Natural killer cell treated with Interleukin-12 subunit alpha and Interleukin-12 subunit beta and Interleukin-15 and Interleukin-18, amount 100 ng/mL, for 72 hours (primary cell): Measurements from ENCODE around the gene ZNF839. TPM values are rescaled to one million over a fixed set of nuclear protein-coding genes. Genes with fewer than 3 reads are reported as not detected.
A peak's percentile ranks its signal among the peaks of the same experiment; 100 is the strongest.

Source experiments
- ATAC-seq, 2 donors: fragments of 150-1000 bp; cut with Tn5 transposase in 1 of 2; sonication (Bioruptor Pico), chemical (Tn5 transposase) in 1 of 2; 2 replicates each; pipeline ENCODE4 v1.10.0; 2021
- DNase-seq: peaks from one replicate; pipeline ENCODE4 v3.0.0; 2022; ENCODE audit warnings: low spot score
- H3K27ac Mint-ChIP-seq, 2 donors: 1 replicate in 1 of 2; 2 replicates in 1 of 2; pipeline ENCODE4 v1.8.0; 2022; ENCODE audit warnings: mixed read lengths in 2 of 2, mild to moderate bottlenecking in 1 of 2, moderate library complexity in 1 of 2
- H3K27me3 Mint-ChIP-seq, 2 donors: 1 replicate in 1 of 2; 2 replicates in 1 of 2; pipeline ENCODE4 v1.8.0; 2022; ENCODE audit warnings: mixed read lengths in 2 of 2
- H3K36me3 Mint-ChIP-seq: one replicate; pipeline ENCODE4 v1.8.0; 2022; ENCODE audit warnings: mixed read lengths
- H3K4me1 Mint-ChIP-seq, 2 donors: 1 replicate in 1 of 2; 2 replicates in 1 of 2; pipeline ENCODE4 v1.8.0; 2022; ENCODE audit warnings: low read depth in 2 of 2, mixed read lengths in 2 of 2, mild to moderate bottlenecking in 1 of 2
- H3K4me3 Mint-ChIP-seq: one replicate; pipeline ENCODE4 v1.8.0; 2022; ENCODE audit warnings: mixed read lengths
- H3K9me3 Mint-ChIP-seq: 2 replicates; pipeline ENCODE4 v1.8.0; 2022; ENCODE audit warnings: mixed read lengths
- total RNA-seq, 2 donors: library from RNA; stranded (reverse); gene quantifications; one replicate each; pipeline ENCODE4 v1.2.3, GENCODE V29; 2022

The ZNF839 gene
- total RNA-seq: 10 to 100 TPM; 10.5 to 23.8 TPM

DNA sequence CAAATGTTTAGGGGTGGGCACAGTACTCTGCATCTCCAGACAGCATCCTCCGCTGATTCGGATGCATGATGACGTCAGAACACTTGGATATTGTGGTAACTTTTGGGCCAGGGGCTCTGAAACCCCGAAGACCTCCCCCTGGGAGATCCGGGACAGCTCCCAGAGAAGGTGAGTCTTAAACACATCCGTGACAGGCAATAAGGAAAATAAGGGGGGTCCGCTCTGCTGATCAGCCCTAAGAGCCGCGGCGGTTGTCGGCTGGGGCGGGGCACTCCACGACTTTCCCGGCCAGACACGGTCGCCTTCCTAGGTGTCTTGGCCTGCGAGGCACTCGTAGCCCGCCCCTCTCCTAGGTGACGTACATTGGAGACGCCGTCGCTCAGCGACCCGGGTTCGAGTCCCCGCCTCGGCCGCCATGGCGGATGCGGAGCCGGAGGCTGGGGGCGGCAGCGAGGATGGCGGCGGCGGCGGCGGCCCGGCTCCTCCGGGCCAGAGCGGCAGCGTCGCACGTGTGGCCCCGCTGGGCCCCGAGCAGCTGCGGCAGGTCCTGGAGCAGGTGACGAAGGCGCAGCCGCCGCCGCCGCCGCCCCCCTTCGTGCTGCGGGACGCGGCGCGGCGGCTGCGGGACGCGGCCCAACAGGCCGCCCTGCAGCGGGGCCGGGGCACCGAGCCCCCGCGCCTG, at the start of gene ZNF839:
TSS of gene ZNF839 (plus strand) at position 396 of the 682 bp plus-strand sequence. CDS start at position 416, 20 bp downstream.
- ATAC-seq (peak; percentile 87 to 91), DNase-seq (peak; percentile 95)
- no peaks in the 10 kb centered on the region for H3K9me3 Mint-ChIP-seq
- H3K27me3 Mint-ChIP-seq: no peaks in the 10 kb centered on the region
- no peaks in the 10 kb centered on the region for H3K36me3 Mint-ChIP-seq
- H3K4me1 Mint-ChIP-seq: peaks cover 34 to 48% of the 10 kb centered on the region in 2 donors
- H3K27ac Mint-ChIP-seq: peak within 1 kb of the TSS; percentile 89 to 97
- H3K4me3 Mint-ChIP-seq: peak within 1 kb of the TSS; percentile 93

DNA sequence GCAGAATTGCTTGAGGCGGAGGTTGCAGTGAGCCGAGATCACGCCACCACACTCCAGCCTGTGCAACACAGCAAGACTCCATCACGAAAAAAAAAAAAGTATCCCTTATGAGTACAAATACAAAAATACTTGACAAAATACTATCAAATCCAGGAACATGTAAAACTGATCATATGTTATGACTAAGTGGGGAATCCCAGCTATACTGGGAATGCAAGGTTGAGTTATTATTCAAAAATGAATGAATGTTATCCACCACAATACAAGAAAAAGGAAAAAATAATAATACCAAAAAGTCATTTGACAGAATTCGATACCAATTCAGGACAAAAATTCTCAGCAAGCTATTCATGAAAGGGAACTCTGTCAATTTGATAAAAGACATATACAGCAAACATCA, 47.2 kb upstream of the ZNF839 start:
- Mint-ChIP-seq H3K9me3 (no peaks in the 10 kb centered on the region), H3K4me1 (no peaks in the 10 kb centered on the region), H3K36me3 (no peaks in the 10 kb centered on the region), H3K27ac (no peak overlapping the region), H3K4me3 (no peak overlapping the region), H3K27me3 (peaks cover 0 to 4% of the 10 kb centered on the region in 2 donors)
- ATAC-seq: peak in 1 of 2 donors; percentile 41
- no peak for DNase-seq

DNA sequence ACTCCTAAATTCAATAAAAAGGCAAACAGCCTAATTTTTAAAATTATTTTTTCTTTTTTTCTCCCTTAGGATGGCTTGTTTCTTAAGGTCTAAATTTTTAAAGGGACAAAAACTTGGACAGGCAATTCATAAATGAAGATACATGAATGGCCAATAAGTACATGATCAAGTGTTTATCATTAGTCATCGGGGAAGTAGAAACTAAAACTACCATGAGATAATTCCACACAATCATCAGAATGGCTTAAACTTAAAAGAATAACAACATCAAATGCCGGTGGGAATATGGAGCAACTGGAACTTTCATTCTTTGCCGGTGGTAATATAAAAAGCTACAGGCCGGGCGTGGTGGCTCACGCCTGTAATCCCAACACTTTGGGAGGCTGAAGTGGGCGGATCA, 43.7 kb upstream of the ZNF839 start:
- Mint-ChIP-seq H3K4me1 (no peaks in the 10 kb centered on the region), H3K9me3 (no peaks in the 10 kb centered on the region), H3K27ac (no peak overlapping the region), H3K36me3 (no peaks in the 10 kb centered on the region), H3K4me3 (no peak overlapping the region), H3K27me3 (peaks cover 0 to 4% of the 10 kb centered on the region in 2 donors)
- no peak for ATAC-seq
- DNase-seq: no peak

DNA sequence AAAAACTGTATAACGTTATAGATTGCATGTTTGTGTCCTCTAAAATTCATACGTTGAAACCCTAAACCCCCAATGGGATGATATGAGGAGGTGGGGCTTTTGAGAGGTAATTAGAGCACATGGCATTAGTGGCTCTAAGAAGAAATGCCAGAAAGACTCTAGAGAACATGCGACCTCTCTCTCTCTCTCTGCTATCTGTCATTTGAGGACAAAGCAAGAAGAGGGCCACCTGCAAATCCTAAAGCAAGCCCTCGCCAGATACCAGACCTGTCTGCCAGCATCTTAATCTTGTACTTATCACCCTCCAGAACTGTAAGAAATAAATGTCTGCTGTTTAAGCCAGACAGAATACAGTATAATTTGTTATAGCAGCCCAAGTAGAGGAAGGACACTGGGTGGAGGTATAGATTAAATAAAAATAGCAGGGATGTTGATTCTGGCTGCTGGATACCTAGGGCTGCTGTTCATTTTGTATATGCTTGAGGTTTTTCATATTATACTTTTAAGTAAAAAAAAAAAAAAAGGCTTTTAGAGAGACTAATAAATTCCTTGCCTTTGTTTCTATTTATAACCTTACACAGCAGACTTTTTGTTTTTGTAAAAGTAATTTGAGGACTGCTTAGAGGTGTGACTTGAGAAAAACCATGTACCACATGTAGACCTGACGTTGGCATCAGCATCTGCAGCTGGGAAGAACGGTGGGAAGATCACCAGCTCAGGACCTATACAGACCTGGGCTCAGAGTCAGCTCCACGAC, 41.5 kb upstream of the ZNF839 start:
- H3K4me3 Mint-ChIP-seq: no peak overlapping the region
- H3K36me3 Mint-ChIP-seq: no peaks in the 10 kb centered on the region
- H3K4me1 Mint-ChIP-seq: no peaks in the 10 kb centered on the region
- no peak for DNase-seq
- ATAC-seq: no peak
- H3K27ac Mint-ChIP-seq: no peak overlapping the region
- H3K27me3 Mint-ChIP-seq: no peaks in the 10 kb centered on the region
- H3K9me3 Mint-ChIP-seq: no peaks in the 10 kb centered on the region

DNA sequence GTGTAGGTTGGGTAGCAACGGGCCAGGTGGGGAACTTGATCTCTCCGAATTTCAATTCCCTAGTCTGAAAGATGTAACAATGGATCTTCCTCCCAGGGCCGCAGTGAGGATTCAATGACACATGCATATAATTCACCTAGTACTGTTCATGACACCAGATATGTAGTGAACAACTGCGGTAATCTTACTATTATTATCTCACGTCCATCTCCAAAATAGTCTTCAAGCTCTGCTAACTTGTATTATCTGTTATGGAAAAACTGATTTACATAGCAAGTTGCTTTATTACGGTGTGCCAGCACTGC, 41.0 kb upstream of the ZNF839 start:
- H3K9me3 Mint-ChIP-seq: no peaks in the 10 kb centered on the region
- no peaks in the 10 kb centered on the region for H3K4me1 Mint-ChIP-seq
- no peak for ATAC-seq
- H3K36me3 Mint-ChIP-seq: no peaks in the 10 kb centered on the region
- DNase-seq: no peak
- H3K4me3 Mint-ChIP-seq: no peak overlapping the region
- no peak overlapping the region for H3K27ac Mint-ChIP-seq
- H3K27me3 Mint-ChIP-seq: no peaks in the 10 kb centered on the region

DNA sequence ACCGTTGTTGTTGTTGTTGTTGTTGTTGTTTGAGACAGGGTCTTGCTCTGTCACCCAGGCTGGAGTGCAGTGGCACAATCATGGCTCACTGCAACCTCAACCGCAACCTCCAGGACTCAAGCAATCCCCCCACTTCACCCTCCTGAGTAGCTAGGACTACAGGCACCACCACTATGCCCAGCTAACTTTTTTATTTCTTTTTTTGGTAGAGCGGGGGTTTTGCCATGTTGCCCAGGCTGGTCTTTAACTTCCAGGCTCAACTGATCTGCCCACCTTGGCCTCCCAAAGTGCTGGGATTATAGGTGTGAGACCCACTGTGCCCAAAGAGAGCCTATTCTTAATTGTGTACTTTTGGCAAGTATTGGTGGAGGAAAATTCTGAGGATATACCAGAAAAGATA, 40.3 kb upstream of the ZNF839 start:
- Mint-ChIP-seq H3K9me3 (no peaks in the 10 kb centered on the region), H3K4me3 (no peak overlapping the region), H3K4me1 (no peaks in the 10 kb centered on the region), H3K27me3 (no peaks in the 10 kb centered on the region), H3K27ac (no peak overlapping the region), H3K36me3 (no peaks in the 10 kb centered on the region)
- ATAC-seq (no peak), DNase-seq (no peak)

DNA sequence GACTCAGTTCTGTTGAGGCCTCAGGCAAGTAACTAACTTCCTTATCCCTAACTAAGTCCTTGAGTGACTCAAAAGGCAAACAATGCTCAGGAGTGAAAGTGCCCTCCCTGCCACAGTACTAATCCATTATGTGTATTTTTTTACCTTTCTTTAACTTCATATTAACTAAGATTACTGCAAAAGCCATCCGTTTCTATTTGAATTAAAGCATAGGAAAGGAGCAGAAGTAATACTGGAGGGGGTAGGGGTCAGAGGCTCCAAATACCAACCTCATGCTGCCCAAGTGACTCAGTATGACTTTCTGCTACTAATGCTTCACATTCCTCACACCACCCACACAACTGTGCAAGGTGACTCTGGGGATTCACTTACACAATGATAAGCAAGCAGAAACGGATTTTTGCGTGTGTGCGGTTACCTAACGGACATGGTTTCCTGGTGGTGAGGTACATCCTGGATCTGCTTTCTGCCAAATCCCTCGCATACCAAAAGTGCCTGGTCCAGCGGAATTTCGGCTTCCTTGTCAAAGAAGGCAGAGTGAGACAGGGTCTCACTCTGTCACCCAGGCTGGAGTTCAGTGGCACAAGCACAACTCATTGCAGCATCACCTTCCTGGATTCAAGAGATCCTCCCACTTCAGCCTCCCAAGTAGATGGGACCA, 39.7 kb upstream of the ZNF839 start:
- no peaks in the 10 kb centered on the region for H3K36me3 Mint-ChIP-seq

DNA sequence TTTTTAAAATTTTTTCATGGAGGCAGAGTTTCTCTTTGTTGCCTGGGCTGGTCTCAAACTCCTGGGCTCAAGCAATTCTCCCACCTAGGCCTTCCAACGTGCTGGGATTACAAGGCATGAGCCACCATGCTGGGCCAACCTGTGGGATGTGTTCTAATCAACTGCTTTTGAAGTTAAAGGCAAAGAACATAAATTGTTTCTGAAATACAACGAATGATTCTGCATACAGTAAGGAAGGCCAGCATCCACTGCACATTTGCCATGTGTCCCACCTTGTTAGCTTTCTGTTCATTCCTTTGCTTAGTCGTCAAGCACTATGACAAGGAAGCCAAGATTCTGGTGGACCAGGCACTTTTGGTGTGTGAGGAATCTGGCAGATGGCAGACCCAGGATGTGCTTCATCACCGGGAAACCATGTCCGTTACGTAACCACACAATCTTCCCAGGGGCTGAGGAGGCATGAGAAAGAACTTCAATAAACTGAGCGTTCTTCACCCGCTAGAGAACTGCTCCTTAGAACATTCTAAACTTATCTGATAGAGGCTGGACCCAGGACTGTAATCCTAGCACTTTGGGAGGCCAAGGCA, 39.1 kb upstream of the ZNF839 start:
- Mint-ChIP-seq H3K27ac (no peak overlapping the region), H3K4me3 (no peak overlapping the region)

More for the DNA sequence above, 39.7 kb upstream of the ZNF839 start:
- H3K9me3 Mint-ChIP-seq: no peaks in the 10 kb centered on the region
- no peak overlapping the region for H3K4me3 Mint-ChIP-seq
- H3K27ac Mint-ChIP-seq: no peak overlapping the region
- DNase-seq (no peak), ATAC-seq (no peak)
- no peaks in the 10 kb centered on the region for H3K27me3 Mint-ChIP-seq
- H3K4me1 Mint-ChIP-seq: no peaks in the 10 kb centered on the region

DNA sequence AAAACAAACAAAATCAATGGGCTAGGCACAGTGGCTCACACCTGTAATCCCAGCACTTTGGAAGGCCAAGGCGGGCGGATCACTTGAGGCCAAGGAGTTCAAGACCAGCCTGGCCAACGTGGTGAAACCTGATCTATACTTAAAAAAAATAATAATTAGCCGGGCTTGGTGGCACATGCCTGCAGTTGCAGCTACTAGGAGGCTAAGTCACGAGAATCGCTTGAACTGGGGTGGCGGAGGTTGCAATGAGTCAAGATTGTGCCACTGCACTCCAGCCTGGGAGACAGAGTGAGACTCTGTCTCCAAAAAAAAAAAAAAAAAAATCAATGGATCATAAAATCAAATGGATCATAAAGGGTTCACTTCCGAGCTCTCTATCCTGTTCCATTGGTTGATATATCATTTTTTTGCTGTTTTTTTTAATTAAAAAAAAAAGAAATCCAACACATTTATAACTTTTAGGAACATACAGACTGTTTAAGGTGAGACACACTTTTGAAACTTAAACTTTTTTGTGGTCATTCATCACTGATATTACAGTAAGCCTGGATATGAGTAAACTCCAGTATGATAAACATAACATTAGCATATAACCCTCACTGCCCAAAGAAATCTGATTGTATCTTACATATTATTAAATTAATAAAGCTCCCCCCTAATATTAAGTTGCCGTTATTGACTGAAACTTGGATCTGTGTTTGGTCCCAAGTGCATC, 36.6 kb upstream of the ZNF839 start:
- Mint-ChIP-seq H3K4me1 (no peaks in the 10 kb centered on the region), H3K4me3 (no peak overlapping the region), H3K27me3 (no peaks in the 10 kb centered on the region), H3K9me3 (no peaks in the 10 kb centered on the region), H3K27ac (no peak overlapping the region), H3K36me3 (no peaks in the 10 kb centered on the region)
- DNase-seq: no peak
- ATAC-seq: no peak

More for the DNA sequence above, 39.1 kb upstream of the ZNF839 start:
- Mint-ChIP-seq H3K9me3 (no peaks in the 10 kb centered on the region), H3K27me3 (no peaks in the 10 kb centered on the region), H3K36me3 (no peaks in the 10 kb centered on the region), H3K4me1 (no peaks in the 10 kb centered on the region)
- DNase-seq: no peak
- ATAC-seq: no peak

DNA sequence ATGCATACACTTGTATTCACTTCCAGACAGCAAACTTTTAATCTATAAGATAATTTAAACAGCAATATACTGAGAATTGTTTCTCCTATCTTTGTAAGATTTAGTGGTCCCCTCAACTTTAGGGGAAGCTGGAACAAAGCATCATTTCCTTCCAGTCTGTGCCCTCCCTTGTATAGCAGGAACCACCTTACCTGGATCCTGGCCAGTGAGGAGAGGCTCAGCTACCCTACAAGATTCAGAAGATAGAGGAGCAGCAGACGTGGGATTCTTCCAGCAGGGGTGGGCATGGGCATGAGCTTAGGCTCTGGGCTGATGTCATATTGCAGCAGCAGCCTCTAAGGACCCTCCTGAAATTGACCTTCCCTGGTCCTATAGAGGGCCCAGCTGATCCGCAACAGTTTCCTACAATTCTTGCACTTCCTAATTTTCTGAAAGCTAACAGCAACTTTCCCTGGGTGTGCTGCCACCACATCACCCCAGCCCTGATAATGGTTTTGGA, 35.9 kb upstream of the ZNF839 start:
- no peaks in the 10 kb centered on the region for H3K27me3 Mint-ChIP-seq
- no peak overlapping the region for H3K4me3 Mint-ChIP-seq
- no peak for DNase-seq
- H3K4me1 Mint-ChIP-seq: no peaks in the 10 kb centered on the region
- ATAC-seq: no peak
- no peaks in the 10 kb centered on the region for H3K9me3 Mint-ChIP-seq
- H3K27ac Mint-ChIP-seq: no peak overlapping the region
- no peaks in the 10 kb centered on the region for H3K36me3 Mint-ChIP-seq

DNA sequence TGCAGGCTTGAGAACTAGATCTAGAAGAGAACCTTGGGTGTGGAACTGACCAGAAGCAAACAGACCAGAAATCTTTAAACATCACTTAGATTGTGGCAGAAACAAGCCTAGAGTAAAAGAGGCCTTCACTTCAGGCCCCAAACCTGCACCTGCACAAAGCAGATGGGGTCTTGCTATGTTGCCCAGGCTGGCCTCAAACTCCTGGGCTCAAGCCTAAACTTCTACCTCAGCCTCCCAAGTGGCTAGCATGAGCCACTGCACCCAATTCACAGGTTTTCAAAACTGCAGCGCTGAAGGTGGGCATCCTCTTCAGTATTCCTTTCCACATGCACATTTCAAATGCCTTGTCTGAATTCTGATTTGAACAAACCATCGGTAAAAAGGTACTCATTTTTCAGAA, 34.4 kb upstream of the ZNF839 start:
- Mint-ChIP-seq H3K27ac (no peak overlapping the region), H3K4me3 (no peak overlapping the region), H3K36me3 (no peaks in the 10 kb centered on the region), H3K4me1 (no peaks in the 10 kb centered on the region), H3K27me3 (no peaks in the 10 kb centered on the region), H3K9me3 (no peaks in the 10 kb centered on the region)
- ATAC-seq (no peak), DNase-seq (no peak)

DNA sequence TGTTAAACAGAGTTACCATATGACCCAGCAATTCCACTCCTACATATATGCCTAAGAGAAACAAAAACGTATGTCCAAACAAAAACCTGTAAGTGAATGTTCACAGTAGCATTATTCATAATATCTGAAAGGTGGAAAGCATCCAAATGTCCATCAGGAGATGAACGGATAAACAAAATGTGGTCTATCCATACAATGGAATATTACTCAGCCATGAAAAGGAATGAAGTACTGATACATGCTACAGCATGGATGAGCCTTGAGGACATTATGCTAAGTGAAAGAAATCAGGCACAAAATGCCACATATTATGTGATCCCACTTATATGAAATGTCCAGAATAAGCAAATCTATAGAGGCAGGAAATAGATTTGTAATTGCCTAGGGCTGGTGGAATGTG, 31.4 kb upstream of the ZNF839 start:
- Mint-ChIP-seq H3K27me3 (no peaks in the 10 kb centered on the region), H3K4me1 (no peaks in the 10 kb centered on the region), H3K9me3 (no peaks in the 10 kb centered on the region), H3K4me3 (no peak overlapping the region), H3K36me3 (no peaks in the 10 kb centered on the region), H3K27ac (no peak overlapping the region)
- DNase-seq (no peak), ATAC-seq (no peak)

DNA sequence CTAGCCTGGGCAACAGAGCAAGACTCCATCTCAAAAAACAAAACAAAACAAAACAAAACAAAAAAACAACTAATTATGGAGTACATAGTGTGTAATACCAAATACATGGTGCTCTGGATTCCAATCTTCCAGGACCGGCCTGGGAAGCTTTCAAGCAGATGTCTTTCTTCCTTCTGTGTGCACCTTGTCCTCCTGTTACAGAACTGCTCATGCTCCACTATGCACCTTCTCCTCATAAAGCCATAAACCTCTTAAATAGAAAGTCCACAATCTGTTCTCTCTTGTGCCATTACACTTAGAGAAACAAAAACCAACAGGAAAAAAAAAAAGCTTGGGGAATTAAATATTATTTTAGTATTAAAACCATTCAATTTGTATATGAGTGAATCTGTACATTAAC, 27.1 kb upstream of the ZNF839 start:
- no peaks in the 10 kb centered on the region for H3K9me3 Mint-ChIP-seq
- ATAC-seq: no peak

More for the DNA sequence above, 27.1 kb upstream of the ZNF839 start:
- no peak for DNase-seq
- no peaks in the 10 kb centered on the region for H3K36me3 Mint-ChIP-seq
- no peaks in the 10 kb centered on the region for H3K4me1 Mint-ChIP-seq
- H3K27ac Mint-ChIP-seq: no peak overlapping the region
- H3K4me3 Mint-ChIP-seq: no peak overlapping the region
- H3K27me3 Mint-ChIP-seq: peaks cover 6 to 8% of the 10 kb centered on the region in 2 donors
